KOPT-K1 (cell line): ENCODE data around the gene DUSP5.
"Not testable (repeated sequence)": the region's sequence is repeated elsewhere in the genome, so short reads cannot be mapped to it uniquely, and the experiment has no call there.

ENCODE experiments used
- H3K27ac ChIP-seq: fragments of 200-600 bp; sonication (generic); 2 replicates; pipeline ENCODE4 v1.5.1; 2016; ENCODE audit warnings: antibody characterized with exemption, mild to moderate bottlenecking, low read depth, low read length; ENCODE audit not compliant: poor library complexity, severe bottlenecking
- H3K36me3 ChIP-seq: fragments of 200-600 bp; sonication (generic); 2 replicates; pipeline ENCODE4 v1.5.1; 2017; ENCODE audit warnings: antibody characterized with exemption, mild to moderate bottlenecking, low read length, moderate library complexity; ENCODE audit not compliant: insufficient read depth
- H3K9me3 ChIP-seq: fragments of 200-600 bp; sonication (generic); 2 replicates; pipeline ENCODE4 v1.5.1; 2017; ENCODE audit warnings: antibody characterized with exemption, low read length, mild to moderate bottlenecking; ENCODE audit not compliant: insufficient read depth, poor library complexity, severe bottlenecking

The DUSP5 gene

DNA sequence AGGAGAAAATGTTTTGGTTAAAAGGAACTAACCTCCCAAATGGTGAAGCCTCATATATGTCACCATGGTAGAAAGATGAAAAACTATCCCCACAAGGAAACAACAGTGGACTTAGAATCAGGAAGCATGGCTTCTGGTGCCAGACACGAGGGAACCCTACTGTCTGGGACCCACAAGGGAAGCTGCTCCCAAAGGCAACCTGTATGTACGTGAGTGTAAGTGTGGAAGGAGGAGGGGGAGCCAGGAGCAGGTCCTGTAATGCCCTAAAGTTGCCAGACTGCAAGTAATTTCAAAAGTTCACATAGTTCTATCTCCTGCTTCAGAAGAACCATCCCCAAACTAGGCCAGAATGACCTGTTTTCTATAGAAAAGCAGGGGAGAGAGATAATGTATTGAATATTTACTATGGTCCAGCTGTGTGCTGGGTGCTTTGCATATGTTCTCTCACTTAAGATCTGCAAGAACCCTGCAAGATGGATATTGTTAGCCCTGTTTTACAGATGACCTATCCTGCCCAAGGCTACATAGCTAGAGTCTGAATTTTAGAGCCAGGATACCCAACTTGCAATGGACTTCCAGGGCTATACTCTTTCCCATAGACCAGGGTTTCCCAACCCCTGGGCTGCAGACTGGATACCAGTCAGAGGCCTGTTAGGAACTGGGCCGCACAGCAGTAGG is 19.2 kb downstream of the DUSP5 start:
- Histone ChIP-seq H3K9me3 (no peaks in the 10 kb centered on the region), H3K27ac (no peak overlapping the region), H3K36me3 (no peaks in the 10 kb centered on the region)

DNA sequence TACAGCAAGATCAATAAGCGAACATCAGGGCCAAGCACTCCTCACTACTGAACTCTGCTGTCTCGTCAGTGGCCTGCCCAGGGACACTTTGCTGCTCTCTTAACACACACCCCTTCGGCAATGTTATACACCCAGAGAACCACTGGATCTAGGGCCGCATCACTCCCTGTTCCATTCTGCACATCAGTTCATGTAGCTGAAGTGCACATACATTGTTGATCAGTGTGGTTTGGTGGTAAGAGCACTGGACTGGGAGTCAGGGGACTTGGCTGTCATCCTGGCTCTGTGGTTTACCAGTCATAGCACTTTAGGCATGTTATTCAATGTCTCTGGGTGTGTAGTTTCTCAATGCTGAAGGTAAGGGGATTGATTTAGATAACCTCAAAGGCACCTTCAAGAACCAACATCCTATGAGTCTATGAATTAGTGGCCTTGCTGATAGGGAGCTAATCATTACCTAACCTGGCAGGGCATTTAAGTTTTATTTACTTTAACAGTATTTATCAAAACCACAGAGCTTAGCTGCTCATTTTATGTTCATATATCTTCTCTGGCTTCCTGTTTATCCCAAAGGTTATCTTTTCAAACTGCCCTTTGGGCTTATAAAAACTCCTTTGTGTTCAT is 24.8 kb downstream of the DUSP5 start:
- Histone ChIP-seq H3K36me3 (no peaks in the 10 kb centered on the region), H3K27ac (no peak overlapping the region), H3K9me3 (no peaks in the 10 kb centered on the region)

DNA sequence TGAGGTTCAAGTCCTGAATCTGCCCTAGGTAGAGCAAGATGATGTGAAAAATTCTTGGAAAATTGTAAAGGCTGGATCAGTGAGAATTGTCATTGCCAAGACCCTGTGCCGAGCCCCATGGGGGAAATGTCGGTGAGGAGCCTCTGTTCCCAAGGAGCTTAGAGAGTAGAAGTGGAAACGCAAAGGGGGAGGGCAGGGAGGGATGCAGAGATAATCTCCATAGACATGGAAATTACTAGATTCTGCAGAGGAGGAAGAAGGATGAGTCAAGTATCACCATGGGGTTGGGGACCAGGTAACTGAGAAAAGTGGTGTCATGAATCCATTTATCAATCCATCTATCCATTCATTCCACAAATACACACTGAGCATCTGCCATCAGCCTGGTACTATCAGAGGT is 26.0 kb downstream of the DUSP5 start:
- no peaks in the 10 kb centered on the region for H3K36me3 ChIP-seq
- no peak overlapping the region for H3K27ac ChIP-seq

DNA sequence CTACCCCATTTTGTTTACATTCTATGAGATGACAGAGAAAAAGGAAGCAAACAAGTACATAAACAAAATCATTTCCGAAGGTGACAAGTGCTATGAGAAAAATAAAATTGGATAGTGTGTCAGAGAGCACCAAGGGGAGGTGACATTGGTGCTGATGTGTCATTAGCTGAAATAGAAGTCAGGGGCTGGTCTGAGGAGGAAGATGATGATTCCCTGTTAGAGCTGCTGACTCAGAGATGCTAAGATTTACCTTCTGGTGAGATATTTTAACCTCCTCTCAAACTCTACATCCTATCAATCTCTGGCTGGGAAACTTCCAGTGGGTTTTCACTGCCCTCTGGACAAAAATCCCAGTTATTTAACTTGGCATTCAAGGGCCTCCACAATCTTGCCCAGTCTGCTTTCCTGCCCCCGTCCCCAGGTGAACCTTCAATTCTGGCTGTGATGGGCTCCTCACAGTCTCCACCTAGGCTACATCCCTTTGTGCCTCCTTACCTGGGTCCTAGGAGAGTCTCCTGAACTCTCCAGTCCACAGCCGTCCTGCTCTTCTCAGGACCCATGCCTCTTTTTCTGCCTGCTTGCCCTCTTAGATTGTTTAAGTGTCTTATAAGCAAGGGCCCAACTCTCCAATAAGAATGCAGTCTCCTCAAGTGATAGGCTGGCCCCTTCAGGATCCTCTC is 26.6 kb downstream of the DUSP5 start:
- H3K27ac ChIP-seq: no peak overlapping the region
- no peaks in the 10 kb centered on the region for H3K9me3 ChIP-seq
- no peaks in the 10 kb centered on the region for H3K36me3 ChIP-seq

More for the DNA sequence above, 26.0 kb downstream of the DUSP5 start:
- no peaks in the 10 kb centered on the region for H3K9me3 ChIP-seq

DNA sequence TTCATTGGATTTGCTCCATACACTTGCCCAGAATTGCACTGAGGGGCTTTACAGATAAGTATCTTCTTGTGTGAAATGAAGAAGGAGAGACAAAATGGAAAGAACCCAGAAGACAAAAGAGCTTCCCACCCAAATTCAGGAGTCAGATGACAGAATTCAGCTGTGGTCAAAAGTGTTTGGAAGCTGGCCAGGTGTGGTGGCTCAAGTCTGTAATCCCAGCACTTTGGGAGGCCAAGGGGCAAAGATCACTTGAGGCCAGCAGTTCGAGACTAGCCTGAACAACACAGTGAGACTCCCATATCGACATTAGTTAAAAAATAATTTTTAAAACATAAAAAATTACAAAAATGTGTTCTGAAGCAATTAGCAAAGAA is 27.1 kb downstream of the DUSP5 start:
- Histone ChIP-seq H3K9me3 (no peaks in the 10 kb centered on the region), H3K36me3 (no peaks in the 10 kb centered on the region), H3K27ac (no peak overlapping the region)

DNA sequence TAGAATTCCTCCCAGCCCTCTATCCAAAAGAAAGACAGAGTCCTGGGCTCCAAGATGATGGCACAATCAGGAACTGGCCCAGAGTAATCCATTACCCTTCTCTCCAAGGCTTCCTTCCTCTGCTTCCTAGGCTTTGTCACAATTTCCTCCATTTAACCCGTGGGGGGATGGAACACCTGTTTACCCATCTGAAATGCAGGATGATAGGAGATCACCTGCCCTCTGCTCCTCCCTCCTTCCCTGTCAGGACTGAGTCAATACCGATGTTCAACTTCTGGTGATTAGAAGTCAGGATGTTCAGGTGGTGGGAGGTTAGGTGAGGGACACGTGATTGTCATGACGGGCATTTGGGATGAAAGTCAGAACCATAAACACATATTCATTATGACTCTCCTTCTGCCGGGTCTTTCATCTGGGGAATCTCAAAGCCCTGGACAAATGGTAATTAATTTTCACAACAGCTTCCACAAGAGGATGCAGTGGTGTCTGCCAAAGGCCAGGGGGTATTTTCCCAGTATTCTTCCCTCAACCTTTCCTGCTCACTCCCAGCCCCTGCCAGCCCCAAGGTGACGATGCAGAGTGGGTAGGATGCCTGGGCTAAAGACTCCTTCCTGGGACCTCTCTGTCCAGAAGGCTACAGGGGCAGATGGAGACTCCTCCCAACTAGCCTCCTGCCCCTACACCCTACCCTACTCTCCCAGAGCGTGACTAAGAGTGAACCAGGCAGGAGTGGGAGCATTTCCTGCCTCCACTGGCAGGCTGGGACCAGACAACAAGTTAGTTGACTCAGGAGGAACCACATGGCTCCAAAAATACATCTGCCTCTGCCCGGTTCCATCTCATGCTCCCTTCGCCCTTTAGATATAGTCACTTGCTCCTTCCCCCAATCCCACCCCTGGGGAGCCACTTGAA is 27.9 kb downstream of the DUSP5 start:
- Histone ChIP-seq H3K36me3 (no peaks in the 10 kb centered on the region), H3K9me3 (no peaks in the 10 kb centered on the region), H3K27ac (no peak overlapping the region)

DNA sequence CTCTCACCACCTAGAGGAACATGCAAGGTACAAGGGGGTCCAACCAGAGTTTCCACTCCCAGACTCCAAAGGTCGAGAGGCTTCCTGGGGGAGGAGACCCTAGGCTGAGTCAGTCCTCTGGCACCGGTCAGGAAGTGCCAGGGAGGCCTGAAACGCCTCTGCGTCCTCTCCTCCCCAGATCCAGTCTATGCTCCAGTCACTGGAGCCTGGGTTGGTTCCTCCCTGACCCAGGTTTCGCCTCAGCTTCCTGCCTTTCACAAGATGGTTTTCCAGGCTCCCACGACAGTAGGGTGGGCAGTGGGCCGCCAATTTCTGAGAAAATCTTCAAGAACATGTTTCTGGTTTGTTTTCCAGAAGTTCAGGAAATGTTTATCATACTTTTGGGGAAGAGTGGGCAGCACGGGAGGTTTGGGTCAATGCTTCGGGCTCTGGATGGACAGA is 30.0 kb downstream of the DUSP5 start:
- H3K36me3 ChIP-seq: no peaks in the 10 kb centered on the region
- no peaks in the 10 kb centered on the region for H3K9me3 ChIP-seq
- no peak overlapping the region for H3K27ac ChIP-seq

DNA sequence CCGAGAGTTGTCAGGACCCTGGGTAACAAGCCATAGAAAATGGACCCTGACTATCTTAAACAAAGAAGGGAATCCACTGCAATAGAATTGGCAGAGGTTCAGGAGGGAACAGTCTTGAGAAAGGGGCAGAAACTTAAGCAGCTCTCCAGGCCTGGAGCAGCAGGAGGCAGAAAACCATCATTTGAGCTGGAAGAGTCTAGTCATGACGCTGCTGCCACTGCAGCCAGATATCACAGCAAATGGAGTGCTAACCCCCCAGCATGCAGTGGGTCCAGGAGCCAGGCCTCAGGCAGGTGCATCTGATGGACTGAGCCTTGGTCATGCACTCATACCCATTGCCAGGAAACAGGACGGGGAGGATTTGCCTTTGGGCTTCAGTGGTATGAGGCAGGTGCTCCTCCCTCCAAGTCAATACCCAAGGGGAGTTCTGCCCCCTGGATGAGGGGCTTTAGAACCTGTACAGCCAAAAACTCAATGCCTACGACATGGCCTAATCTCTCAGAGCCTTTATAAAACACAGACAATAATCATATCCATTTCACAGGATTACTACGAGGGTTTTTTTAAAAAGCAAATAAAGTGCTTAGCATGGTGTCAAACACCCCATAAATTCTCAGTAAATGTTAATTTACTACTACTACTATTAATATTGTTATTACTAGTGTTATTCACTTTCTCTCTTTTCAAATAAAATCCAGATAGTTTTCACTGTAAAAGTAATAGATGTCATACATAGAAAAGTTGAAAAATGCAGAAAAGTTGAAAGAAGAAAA is 30.7 kb downstream of the DUSP5 start:
- no peaks in the 10 kb centered on the region for H3K9me3 ChIP-seq
- no peak overlapping the region for H3K27ac ChIP-seq
- no peaks in the 10 kb centered on the region for H3K36me3 ChIP-seq

DNA sequence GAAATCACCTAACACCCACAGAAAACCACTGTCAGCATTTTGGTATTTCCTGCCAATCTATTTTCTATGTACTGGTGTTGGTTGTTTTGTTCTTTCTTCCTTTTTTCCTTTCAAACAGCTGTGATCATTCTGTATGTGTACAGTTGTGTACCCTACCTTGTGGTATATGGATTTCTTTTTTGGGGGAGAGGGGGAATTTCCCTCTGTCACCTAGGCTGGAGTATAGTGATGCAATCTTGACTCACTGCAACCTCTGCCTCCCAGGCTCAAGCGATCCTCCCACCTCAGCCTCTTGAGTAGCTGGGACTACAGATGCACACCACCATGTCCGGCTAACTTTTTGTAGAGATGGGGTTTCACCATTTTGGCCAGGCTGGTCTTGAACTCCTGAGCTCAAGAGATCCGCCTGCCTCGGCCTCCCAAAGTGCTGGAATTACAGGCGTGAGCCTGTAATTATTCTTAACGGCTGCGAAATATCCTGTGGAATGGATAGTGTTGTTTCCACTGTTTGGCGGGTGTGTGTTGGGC is 31.4 kb downstream of the DUSP5 start:
- not testable (repeated sequence) for H3K27ac ChIP-seq, H3K36me3 ChIP-seq

DNA sequence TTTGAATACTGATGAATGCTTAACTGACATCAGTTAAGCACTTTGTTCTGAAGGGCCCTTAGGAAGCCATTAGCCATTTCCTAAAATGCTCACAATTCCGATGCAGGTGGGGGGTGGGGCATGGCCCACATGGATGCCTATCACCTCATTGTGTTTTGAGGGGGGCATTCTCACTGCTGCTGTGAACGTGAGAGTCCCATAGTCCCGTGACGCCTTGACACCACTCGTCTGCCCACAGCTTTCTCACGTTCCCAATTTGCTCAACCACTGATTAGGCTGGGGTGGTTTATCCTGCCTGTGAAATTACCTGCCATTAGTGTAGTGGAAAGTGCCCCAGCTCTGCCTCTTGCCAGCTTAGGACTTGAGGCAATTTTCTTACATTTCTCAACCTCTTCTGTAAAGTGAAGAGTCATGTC is 31.9 kb downstream of the DUSP5 start:
- H3K36me3 ChIP-seq: no peaks in the 10 kb centered on the region
- H3K27ac ChIP-seq: no peak overlapping the region
- H3K9me3 ChIP-seq: no peaks in the 10 kb centered on the region

More for the DNA sequence above, 31.4 kb downstream of the DUSP5 start:
- not testable (repeated sequence) for H3K9me3 ChIP-seq

DNA sequence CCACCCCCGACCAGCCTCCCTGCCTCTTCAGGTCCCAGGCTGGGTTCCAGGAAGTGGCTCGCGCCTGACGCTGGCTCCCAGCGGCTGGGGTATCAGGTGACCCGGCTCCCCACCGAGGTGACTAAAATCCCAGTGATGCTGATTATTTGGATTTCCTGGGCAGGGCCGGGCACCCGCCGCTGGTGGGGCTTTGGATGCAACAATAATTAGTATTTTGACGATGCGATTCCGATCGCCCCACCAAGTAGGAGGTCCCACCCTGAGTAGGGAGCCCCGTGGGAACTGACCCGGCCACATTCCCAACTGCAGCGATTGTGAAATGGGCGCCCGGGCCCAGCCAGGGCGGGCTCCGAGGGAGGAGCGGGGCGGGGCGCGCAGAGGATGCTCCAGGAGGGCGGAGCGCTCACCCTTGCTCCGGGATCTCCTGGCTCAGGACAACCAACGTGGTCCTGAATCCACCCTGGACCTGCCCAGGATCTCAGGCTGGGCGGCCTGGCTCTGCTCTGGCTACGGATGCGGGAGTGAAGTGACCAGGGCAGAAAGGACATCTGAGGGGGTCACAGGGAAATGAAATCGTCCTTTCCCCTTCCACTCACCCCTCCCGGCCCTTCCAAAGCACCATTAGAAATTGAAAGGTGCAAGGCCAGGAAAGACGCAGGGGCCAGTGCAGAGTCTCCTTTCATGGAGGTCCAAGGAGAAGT is 32.6 kb downstream of the DUSP5 start:
- no peaks in the 10 kb centered on the region for H3K9me3 ChIP-seq
- H3K27ac ChIP-seq: no peak overlapping the region
- no peaks in the 10 kb centered on the region for H3K36me3 ChIP-seq

DNA sequence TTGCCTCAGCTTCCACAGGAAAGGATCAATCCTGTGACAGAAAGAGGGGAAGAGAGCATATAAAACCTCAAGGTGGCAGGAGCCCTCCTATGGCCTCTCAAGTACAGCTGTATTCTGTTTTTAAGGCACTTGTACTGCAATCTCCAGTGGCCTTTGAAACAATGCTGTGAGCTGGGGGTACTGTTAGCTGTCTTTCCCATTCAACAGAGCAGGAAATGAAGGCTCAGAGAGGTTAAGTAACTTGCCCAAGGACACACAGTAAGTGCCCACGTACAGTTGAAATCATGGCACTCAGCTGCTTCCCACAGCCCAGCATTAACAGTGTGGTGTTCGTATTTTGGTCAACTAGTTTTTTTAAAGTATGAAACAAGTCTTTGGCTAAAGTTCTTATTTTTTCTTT is 34.0 kb downstream of the DUSP5 start:
- no peaks in the 10 kb centered on the region for H3K9me3 ChIP-seq
- no peaks in the 10 kb centered on the region for H3K36me3 ChIP-seq
- H3K27ac ChIP-seq: no peak overlapping the region

DNA sequence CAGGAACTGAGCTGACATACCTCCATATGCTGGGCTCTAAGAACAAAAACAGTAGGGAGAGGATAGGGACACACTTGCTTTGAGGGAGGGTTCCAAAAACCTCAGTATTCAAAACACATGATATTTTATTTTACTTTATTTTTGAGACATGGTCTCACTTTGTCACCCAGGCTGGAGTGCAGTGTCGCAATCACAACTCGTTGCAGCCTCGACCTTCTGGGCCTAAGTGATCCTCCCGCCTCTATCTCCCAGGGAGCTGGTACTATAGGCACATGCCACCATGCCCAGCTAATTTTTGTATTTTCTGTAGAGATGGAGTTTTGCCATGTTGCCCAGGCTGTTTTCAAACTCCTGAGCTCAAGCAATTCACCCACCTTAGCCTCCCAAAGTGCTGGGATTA is 34.9 kb downstream of the DUSP5 start:
- H3K9me3 ChIP-seq, H3K36me3 ChIP-seq, H3K27ac ChIP-seq: not testable (repeated sequence)

DNA sequence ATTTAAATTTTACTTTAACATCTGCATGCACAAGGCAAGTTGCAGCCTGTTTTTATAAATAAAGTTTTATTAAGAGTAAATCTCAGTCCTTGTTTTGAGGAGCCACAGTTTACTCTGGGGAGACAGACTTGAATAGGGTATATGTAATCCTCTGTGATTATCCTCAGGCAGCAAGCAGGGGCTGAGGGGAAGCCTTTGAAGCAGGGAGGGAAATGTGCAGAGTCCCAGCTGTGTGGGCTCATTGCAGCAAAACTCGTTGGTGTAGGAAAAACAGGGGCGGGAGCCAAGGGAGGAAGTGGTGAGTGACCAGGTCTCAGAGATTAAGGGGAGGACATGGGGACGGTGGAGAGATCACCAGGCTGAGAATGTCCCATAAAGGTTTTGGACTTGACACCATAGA is 35.4 kb downstream of the DUSP5 start:
- H3K27ac ChIP-seq: no peak overlapping the region
- H3K9me3 ChIP-seq: no peaks in the 10 kb centered on the region
- H3K36me3 ChIP-seq: no peaks in the 10 kb centered on the region
